AG04450 (cell line): Measurements from ENCODE around the gene MAP7D1. TPM values are rescaled to one million over a fixed set of nuclear protein-coding genes. Genes with fewer than 3 reads are reported as not detected.

Experiments
- CTCF ChIA-PET: fragments of 300-600, 350-600 bp; formaldehyde crosslinking; extraction: SDS; loops from one replicate; lab custom pipeline; 2022; ENCODE audit warnings: antibody characterized with exemption, inconsistent platforms; lab: Charles Lee
- POLR2A ChIA-PET: fragments of 350-600 bp; formaldehyde crosslinking; extraction: SDS; loops from one replicate; lab custom pipeline; 2021; ENCODE audit warnings: antibody characterized with exemption, inconsistent platforms; lab: Yijun Ruan, JAX
- DNase-seq: peaks from one replicate; pipeline ENCODE4 v3.0.0-alpha.2; 2011; ENCODE audit warnings: low read depth, low spot score
- H3K27ac ChIP-seq: one replicate; pipeline ENCODE4 v1.5.1; 2012; ENCODE audit warnings: low read depth, low read length, control low read depth
- H3K27me3 ChIP-seq: one replicate; pipeline ENCODE4 v1.6.0; 2012; ENCODE audit warnings: low read length; ENCODE audit not compliant: control insufficient read depth, insufficient read depth
- H3K4me3 ChIP-seq: 2 replicates; pipeline ENCODE4 v1.5.1; 2011; ENCODE audit warnings: mild to moderate bottlenecking, low read depth, low read length, control low read depth
- H3K9me3 ChIP-seq: 2 replicates; pipeline ENCODE4 v1.5.1; 2012; ENCODE audit warnings: low read length; ENCODE audit not compliant: control insufficient read depth, insufficient read depth
- polyA plus RNA-seq: library from polyadenylated mRNA; depleted of rRNA; stranded (reverse); fragments of >200 nt; gene quantifications from 2 replicates; pipeline ENCODE4 v1.2.3, GENCODE V29; 2011
- TF ChIP-seq, protein P1 (sequence below): IDR thresholded peaks from 2 replicates; pipeline ENCODE4 v1.5.1; 2011; ENCODE audit warnings: low read depth, low read length, control low read depth, inconsistent platforms

The MAP7D1 gene
- polyA plus RNA-seq, 1 experiment = 23.4 TPM

DNA sequence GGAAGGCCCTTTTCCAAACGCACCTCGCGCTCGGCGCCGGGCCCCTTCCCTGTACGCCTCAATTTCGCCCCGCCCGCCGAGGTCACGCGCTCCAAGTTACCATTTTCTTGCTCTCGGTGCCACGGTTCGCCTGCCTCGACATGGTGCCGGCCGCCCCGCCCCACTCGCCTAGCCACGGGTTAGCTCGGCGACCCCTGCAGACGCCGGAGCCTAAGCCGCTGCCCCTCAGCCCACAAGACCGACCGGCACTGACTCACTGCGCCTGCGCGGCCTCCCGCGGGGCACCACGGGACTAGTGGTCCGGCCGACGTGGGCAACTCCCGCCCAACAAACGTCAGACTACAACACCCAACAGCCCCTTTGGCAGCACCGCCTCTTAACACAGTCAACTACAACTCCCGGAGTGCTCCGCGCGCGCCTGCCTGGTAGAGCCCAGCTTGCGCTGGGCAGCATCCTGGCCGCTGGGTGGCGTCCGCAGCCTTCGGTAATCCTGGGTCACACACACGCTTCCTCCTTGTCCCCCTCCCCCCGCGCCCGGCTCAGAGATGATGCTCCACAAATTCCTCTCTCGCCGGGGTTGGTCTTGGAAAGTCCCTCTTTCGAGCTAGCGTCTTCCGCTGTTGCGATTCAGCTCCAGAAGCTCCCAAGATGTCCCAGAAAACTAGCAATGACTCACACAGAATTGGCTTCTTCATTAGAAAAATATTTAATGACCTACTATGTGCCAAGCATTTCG lies 6.6 kb upstream of the MAP7D1 start, which contains the start of gene TRAPPC3:
Gene TRAPPC3, minus strand, starts transcription at position 250 of the 736 bp plus-strand sequence. Its CDS starts 108 bp downstream, at position 142.
- ChIA-PET POLR2A (interaction anchor here (0.6 to 3.4 kb wide), 19 partner anchors 12 to 301 kb away, joined by 3 to 32 read pairs (median 4); partner anchors contain the start of genes OSCP1 and THRAP3), CTCF (interaction anchor here (0.6 to 4.5 kb wide), 36 partner anchors 12 to 280 kb away, joined by 3 to 75 read pairs (median 4); partner anchors contain the start of genes AGO1 and THRAP3)
- DNase-seq = peak; percentile 99
- H3K27me3 ChIP-seq = no peaks in the 10 kb centered on the region
- peak within 1 kb of the TSS; percentile 99 for H3K27ac ChIP-seq
- TF ChIP-seq, protein P1, sequence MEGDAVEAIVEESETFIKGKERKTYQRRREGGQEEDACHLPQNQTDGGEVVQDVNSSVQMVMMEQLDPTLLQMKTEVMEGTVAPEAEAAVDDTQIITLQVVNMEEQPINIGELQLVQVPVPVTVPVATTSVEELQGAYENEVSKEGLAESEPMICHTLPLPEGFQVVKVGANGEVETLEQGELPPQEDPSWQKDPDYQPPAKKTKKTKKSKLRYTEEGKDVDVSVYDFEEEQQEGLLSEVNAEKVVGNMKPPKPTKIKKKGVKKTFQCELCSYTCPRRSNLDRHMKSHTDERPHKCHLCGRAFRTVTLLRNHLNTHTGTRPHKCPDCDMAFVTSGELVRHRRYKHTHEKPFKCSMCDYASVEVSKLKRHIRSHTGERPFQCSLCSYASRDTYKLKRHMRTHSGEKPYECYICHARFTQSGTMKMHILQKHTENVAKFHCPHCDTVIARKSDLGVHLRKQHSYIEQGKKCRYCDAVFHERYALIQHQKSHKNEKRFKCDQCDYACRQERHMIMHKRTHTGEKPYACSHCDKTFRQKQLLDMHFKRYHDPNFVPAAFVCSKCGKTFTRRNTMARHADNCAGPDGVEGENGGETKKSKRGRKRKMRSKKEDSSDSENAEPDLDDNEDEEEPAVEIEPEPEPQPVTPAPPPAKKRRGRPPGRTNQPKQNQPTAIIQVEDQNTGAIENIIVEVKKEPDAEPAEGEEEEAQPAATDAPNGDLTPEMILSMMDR = peak; percentile 94
- no peaks in the 10 kb centered on the region; the same call in 1 of the 2 replicates for H3K9me3 ChIP-seq
- H3K4me3 ChIP-seq = peak within 1 kb of the TSS; percentile 75

DNA sequence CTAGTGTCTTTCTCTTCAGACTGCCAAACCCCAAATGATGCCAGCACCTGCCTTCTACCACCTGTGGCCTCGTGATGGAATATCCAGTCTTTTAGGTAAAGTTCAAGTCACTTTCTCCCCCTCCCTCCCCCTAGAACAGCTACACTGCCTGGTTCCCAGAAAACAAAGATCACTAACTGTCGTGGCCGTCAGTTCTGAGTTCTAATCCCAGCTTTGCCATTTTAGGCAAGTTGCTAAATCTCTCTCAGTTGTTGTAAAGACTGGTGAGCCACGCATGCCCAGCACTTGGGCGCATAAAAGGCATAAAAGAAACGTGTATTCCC lies 6.0 kb upstream of the MAP7D1 start:
- POLR2A ChIA-PET = interaction anchor here (0.6 to 3.4 kb wide), 19 partner anchors 11 to 301 kb away, joined by 3 to 32 read pairs (median 4); partner anchors contain the start of genes OSCP1 and THRAP3

DNA sequence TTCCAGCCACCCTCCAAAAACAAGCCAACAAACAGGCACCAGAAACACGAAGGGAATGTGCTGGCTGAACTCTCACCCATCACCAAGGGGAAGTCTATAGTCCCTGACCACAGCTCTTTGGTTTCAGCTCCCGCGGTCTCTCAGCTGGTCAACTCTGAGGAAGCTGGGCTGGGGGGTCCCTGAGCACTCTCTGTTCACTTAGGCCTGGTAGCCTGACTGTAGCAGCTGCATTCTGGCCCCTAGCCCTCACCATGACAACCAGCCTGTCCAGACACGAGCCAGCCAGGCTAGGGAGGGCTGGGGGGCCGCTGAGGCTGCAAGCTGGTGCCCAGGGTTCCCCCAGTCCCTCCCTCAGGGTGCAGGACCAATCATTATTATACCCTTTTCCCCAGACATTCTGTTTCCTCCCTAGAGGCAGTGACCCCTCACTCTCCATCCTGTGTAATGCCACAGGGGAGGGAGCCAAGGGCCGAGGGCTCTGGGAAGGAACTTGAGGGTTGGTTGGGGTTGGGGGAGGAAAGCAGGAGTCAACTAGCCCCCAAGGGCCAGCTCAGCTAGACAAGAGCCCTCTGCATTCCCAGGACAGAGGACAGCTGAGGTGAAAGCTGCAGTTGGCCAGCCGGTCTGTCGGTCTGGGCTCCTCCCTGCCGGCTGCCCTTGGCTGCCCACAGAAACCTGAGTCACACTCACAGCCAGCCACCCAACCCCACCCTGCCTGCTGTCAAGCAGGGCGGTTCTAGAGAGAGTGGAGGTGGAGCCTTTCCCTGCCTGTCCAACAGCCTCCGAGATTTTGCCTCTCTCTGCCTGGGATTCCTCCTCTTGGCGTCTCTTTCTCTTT lies 5.4 kb upstream of the MAP7D1 start:
- POLR2A ChIA-PET = interaction anchor here (0.6 to 3.4 kb wide), 13 partner anchors 10 to 300 kb away, joined by 3 to 32 read pairs (median 5); partner anchors contain the start of genes OSCP1 and THRAP3
- peak; percentile 87 for DNase-seq
- Histone ChIP-seq H3K9me3 (no peaks in the 10 kb centered on the region; the same call in 1 of the 2 replicates), H3K27me3 (no peaks in the 10 kb centered on the region), H3K4me3 (peak overlapping the region; percentile 43), H3K27ac (peak overlapping the region; percentile 99)
- CTCF ChIA-PET = interaction anchor here (0.5 to 4.5 kb wide), 35 partner anchors 10 to 279 kb away, joined by 3 to 75 read pairs (median 5); partner anchors contain the start of genes AGO1 and THRAP3
- TF ChIP-seq, protein P1 = no peak

More for the DNA sequence above, 6.0 kb upstream of the MAP7D1 start:
- Histone ChIP-seq H3K4me3 (peak overlapping the region; percentile 22; the same call in 1 of the 2 replicates), H3K27ac (peak overlapping the region; percentile 99), H3K27me3 (no peaks in the 10 kb centered on the region), H3K9me3 (no peaks in the 10 kb centered on the region; the same call in 1 of the 2 replicates)
- TF ChIP-seq, protein P1 = no peak
- CTCF ChIA-PET = interaction anchor here (0.6 to 4.5 kb wide), 33 partner anchors 11 to 280 kb away, joined by 3 to 75 read pairs (median 5); partner anchors contain the start of genes AGO1 and THRAP3
- DNase-seq = no peak

DNA sequence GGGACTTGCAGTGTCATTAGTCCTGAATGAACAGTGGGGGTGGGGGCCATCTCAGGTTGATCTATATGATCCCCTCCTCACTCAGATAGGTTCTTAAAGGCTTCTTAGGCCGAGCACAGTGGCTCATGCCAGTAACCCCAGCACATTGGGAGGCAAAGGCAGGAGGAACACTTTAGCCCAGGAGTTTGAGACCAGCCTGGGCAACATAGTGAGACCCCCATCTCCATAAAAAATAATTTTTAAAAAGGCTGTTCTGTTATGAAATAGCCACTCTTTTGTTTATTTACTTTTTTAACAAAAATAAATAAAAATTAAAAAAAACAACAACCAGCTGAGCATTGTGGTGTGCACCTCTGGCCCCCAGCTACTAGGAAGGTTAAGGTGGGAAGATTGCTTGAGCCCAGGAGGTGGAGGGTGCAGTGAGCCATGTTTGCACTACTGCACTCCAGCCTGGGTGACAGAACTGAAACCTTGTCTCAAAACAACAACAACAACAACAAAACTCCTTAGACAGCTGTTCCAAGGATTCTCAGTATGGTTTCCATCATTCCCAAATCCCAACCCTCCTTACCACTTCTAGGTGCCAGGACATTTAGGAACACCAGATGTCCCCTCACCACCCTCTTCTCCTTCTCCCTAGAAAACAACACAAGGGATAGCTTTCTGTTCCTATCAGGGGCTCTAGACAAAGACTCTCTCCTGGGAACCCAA lies 4.7 kb upstream of the MAP7D1 start:
- Histone ChIP-seq H3K27me3 (no peaks in the 10 kb centered on the region), H3K9me3 (no peaks in the 10 kb centered on the region), H3K27ac (peak overlapping the region; percentile 99), H3K4me3 (no peak overlapping the region)
- ChIA-PET CTCF (interaction anchor here (0.5 to 4.5 kb wide), 8 partner anchors 10 to 295 kb away, joined by 3 to 75 read pairs (median 5); no protein-coding TSS in a partner anchor), POLR2A (interaction anchor here (2.8 to 3.4 kb wide), 2 partner anchors 37 to 236 kb away, joined by 15 to 32 read pairs; no protein-coding TSS in a partner anchor)
- TF ChIP-seq, protein P1 = no peak
- no peak for DNase-seq
